Panc1 (cell line): Measurements from ENCODE around the gene CCDC12. TPM values are rescaled to one million over a fixed set of nuclear protein-coding genes. Genes with fewer than 3 reads are reported as not detected.

Experiments
- ATAC-seq: fragments of 200-7000 bp; cut with Tn5 transposase; 2 replicates; pipeline ENCODE4 v1.9.1; 2020; ENCODE audit warnings: mild to moderate bottlenecking, moderate library complexity
- BruUV-seq: library from RNA; stranded (reverse); fragments of 400-500 nt; replicated peaks from 2 replicates; lab custom pipeline; 2021; lab: Mats Ljungman, UMichigan
- CTCF ChIA-PET: fragments of 300-600 bp; sonication (Branson Sonifier 250); formaldehyde crosslinking; loops from one replicate; lab custom pipeline; 2022; ENCODE audit warnings: antibody characterized with exemption; lab: Charles Lee
- POLR2A ChIA-PET: fragments of 300-600 bp; sonication (Branson Sonifier 250); formaldehyde crosslinking; loops from one replicate; lab custom pipeline; 2022; ENCODE audit warnings: antibody characterized with exemption; lab: Charles Lee
- DNase-seq: peaks from one replicate; pipeline ENCODE4 v3.0.0-alpha.2; 2010; ENCODE audit warnings: low read depth, low spot score
- H3K27ac ChIP-seq: 2 replicates; pipeline ENCODE4 v1.5.1; 2011; ENCODE audit warnings: mild to moderate bottlenecking, low read length, inconsistent platforms
- H3K27me3 ChIP-seq: fragments of 200-500 bp; sonication (Bioruptor generic); 2 replicates; pipeline ENCODE4 v1.6.0; 2014; ENCODE audit warnings: low read length, inconsistent platforms; ENCODE audit not compliant: control insufficient read depth, insufficient read depth
- H3K36me3 ChIP-seq: fragments of 200-500 bp; sonication (Bioruptor generic); 2 replicates; pipeline ENCODE4 v1.5.1; 2014; ENCODE audit warnings: inconsistent platforms, mild to moderate bottlenecking, low read length, moderate library complexity; ENCODE audit not compliant: control insufficient read depth, insufficient read depth
- H3K4me1 ChIP-seq: 2 replicates; pipeline ENCODE4 v1.5.1; 2011; ENCODE audit warnings: inconsistent platforms, mild to moderate bottlenecking, low read length, moderate library complexity; ENCODE audit not compliant: control insufficient read depth, insufficient read depth
- H3K4me3 ChIP-seq, 2 experiments: 2 replicates each; pipeline ENCODE4 v1.5.1; 2011 to 2012; ENCODE audit warnings: low read depth in 2 of 2, low read length in 2 of 2, mild to moderate bottlenecking in 2 of 2, inconsistent platforms in 1 of 2, moderate library complexity in 1 of 2
- H3K9me3 ChIP-seq: fragments of 200-500 bp; sonication (Bioruptor generic); 2 replicates; pipeline ENCODE4 v1.5.1; 2014; ENCODE audit warnings: low read depth, mild to moderate bottlenecking, inconsistent platforms, low read length, moderate library complexity; ENCODE audit not compliant: control insufficient read depth, insufficient read depth
- POLR2AphosphoS5 ChIP-seq: IDR thresholded peaks from 2 replicates; pipeline ENCODE4 v1.6.1; 2012; ENCODE audit warnings: mild to moderate bottlenecking, low read depth, low read length, moderate library complexity
- SIN3A ChIP-seq: IDR thresholded peaks from 2 replicates; pipeline ENCODE4 v1.6.1; 2012; ENCODE audit warnings: low read depth, mild to moderate bottlenecking, low read length, moderate library complexity, borderline replicate concordance; ENCODE audit not compliant: insufficient read depth
- TCF7L2 ChIP-seq: IDR thresholded peaks from 2 replicates; pipeline ENCODE4 v1.6.1; 2011; ENCODE audit warnings: mild to moderate bottlenecking, low read depth, low read length, inconsistent platforms
- in situ Hi-C: cut with HindIII; loops from 2 replicates; pipeline ENCODE4 v1.10.0; 2016; ENCODE audit warnings: low sequenced_read_pairs, low pct_unique_long_range_greater_than_20kb
- intact Hi-C: fragments of 100-400 bp; cut with micrococcal nuclease; formaldehyde crosslinking; loops from one replicate; pipeline ENCODE4 v1.10.0; 2022; ENCODE audit not compliant: unreplicated experiment
- total RNA-seq: library from RNA; stranded (reverse); gene quantifications from one replicate; pipeline ENCODE4 v1.2.1, GENCODE V29; 2021; ENCODE audit not compliant: unreplicated experiment
- TF ChIP-seq, protein P1 (sequence below), 2 experiments: IDR thresholded peaks; 2 replicates each; pipeline ENCODE4 v1.6.1; 2011 to 2012; ENCODE audit warnings: low read depth in 2 of 2, control low read depth in 1 of 2, low read length in 1 of 2, mild to moderate bottlenecking in 1 of 2, moderate library complexity in 1 of 2; ENCODE audit not compliant: insufficient read depth in 1 of 2
- TF ChIP-seq, protein P2 (sequence below): fragments of 450-650 bp; IDR thresholded peaks from 2 replicates; pipeline ENCODE4 v1.5.1; 2017; ENCODE audit warnings: mild to moderate bottlenecking

The CCDC12 gene
- total RNA-seq, 1 experiment from 2014 or later, result 35.5 TPM

DNA sequence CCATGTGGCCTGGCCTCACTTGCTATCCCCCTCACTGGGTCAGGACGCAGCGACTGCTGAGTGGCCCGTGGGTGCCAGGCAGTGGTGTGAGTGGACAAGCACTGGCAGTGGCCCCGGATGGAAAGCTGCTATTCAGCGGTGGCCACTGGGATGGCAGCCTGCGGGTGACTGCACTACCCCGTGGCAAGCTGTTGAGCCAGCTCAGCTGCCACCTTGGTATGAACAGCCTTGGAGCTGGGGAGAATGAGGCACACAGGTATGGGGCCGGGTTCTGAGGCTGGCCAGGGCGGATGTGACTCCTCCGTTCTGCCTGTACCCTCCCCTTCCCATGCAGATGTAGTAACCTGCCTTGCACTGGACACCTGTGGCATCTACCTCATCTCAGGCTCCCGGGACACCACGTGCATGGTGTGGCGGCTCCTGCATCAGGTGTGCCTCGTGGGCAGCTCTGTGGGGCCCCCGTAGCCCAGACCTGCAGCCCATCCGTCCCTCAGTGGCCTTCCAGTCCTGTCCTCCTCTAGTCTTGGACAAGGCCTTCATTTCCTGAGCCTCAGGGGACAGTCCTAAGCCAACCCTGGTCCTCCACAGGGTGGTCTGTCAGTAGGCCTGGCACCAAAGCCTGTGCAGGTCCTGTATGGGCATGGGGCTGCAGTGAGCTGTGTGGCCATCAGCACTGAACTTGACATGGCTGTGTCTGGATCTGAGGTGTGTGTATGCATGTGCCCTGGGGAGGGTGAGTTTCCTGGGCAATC, 31.1 kb upstream of the CCDC12 start:
- ChIA-PET CTCF (no interaction called here), POLR2A (no interaction called here)
- H3K9me3 ChIP-seq, result no peaks in the 10 kb centered on the region
- intact Hi-C loops, result no loop called here
- H3K36me3 ChIP-seq, result 0 out of 2 replicates have a peak, but pooled peaks cover 2% of the 10 kb centered on the region
- TF ChIP-seq SIN3A (no peak), POLR2AphosphoS5 (no peak), TCF7L2 (no peak)
- TF ChIP-seq, protein P1, sequence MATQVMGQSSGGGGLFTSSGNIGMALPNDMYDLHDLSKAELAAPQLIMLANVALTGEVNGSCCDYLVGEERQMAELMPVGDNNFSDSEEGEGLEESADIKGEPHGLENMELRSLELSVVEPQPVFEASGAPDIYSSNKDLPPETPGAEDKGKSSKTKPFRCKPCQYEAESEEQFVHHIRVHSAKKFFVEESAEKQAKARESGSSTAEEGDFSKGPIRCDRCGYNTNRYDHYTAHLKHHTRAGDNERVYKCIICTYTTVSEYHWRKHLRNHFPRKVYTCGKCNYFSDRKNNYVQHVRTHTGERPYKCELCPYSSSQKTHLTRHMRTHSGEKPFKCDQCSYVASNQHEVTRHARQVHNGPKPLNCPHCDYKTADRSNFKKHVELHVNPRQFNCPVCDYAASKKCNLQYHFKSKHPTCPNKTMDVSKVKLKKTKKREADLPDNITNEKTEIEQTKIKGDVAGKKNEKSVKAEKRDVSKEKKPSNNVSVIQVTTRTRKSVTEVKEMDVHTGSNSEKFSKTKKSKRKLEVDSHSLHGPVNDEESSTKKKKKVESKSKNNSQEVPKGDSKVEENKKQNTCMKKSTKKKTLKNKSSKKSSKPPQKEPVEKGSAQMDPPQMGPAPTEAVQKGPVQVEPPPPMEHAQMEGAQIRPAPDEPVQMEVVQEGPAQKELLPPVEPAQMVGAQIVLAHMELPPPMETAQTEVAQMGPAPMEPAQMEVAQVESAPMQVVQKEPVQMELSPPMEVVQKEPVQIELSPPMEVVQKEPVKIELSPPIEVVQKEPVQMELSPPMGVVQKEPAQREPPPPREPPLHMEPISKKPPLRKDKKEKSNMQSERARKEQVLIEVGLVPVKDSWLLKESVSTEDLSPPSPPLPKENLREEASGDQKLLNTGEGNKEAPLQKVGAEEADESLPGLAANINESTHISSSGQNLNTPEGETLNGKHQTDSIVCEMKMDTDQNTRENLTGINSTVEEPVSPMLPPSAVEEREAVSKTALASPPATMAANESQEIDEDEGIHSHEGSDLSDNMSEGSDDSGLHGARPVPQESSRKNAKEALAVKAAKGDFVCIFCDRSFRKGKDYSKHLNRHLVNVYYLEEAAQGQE (IDR thresholded peaks at IDR 0.05; ENCODE audit: insufficient read depth in 1 of 2, low read depth in 2 of 2, low read length in 1 of 2), result no peak
- TF ChIP-seq, protein P2, sequence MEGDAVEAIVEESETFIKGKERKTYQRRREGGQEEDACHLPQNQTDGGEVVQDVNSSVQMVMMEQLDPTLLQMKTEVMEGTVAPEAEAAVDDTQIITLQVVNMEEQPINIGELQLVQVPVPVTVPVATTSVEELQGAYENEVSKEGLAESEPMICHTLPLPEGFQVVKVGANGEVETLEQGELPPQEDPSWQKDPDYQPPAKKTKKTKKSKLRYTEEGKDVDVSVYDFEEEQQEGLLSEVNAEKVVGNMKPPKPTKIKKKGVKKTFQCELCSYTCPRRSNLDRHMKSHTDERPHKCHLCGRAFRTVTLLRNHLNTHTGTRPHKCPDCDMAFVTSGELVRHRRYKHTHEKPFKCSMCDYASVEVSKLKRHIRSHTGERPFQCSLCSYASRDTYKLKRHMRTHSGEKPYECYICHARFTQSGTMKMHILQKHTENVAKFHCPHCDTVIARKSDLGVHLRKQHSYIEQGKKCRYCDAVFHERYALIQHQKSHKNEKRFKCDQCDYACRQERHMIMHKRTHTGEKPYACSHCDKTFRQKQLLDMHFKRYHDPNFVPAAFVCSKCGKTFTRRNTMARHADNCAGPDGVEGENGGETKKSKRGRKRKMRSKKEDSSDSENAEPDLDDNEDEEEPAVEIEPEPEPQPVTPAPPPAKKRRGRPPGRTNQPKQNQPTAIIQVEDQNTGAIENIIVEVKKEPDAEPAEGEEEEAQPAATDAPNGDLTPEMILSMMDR, result no peak
- H3K27me3 ChIP-seq, result no peaks in the 10 kb centered on the region
- peak; percentile 23; the same call in 1 of the 2 replicates for ATAC-seq
- in situ Hi-C loops, result no loop called here
- no peaks in the 10 kb centered on the region for H3K4me1 ChIP-seq
- no TSS peak for BruUV-seq
- no peak overlapping the region for H3K27ac ChIP-seq
- DNase-seq, result no peak
- H3K4me3 ChIP-seq, result no peak overlapping the region

DNA sequence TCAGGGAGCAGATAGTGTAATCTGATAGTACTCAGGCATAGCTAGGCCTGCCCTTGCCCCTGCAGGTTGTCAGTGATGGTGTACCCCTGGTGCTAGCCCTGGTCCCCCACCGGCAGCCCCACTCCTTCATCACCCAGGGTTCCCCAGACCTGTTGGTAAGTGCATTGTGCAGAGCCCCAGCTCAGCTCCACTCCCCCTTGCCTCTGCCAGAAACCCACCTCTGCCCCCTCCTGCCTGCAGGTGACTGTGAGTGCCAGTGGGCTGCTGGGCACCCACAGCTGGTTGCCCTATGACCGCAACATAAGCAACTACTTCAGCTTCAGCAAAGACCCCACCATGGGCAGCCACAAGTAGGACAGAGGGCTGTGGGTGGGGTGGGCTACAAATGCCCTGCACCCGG, 30.5 kb upstream of the CCDC12 start:
- Histone ChIP-seq H3K4me3 (no peak overlapping the region), H3K36me3 (0 out of 2 replicates have a peak, but pooled peaks cover 2% of the 10 kb centered on the region), H3K4me1 (no peaks in the 10 kb centered on the region), H3K27me3 (no peaks in the 10 kb centered on the region), H3K27ac (no peak overlapping the region), H3K9me3 (no peaks in the 10 kb centered on the region)
- POLR2A ChIA-PET, result no interaction called here
- ATAC-seq (no peak), DNase-seq (no peak)
- BruUV-seq, result no TSS peak
- CTCF ChIA-PET, result no interaction called here
- intact Hi-C loops, result no loop called here
- in situ Hi-C loops, result no loop called here
- TF ChIP-seq, protein P1 (IDR thresholded peaks at IDR 0.05; ENCODE audit: insufficient read depth in 1 of 2, low read depth in 2 of 2, low read length in 1 of 2), result no peak
- TF ChIP-seq SIN3A, result no peak
- TF ChIP-seq TCF7L2, result no peak
- TF ChIP-seq, protein P2, result no peak
- no peak for TF ChIP-seq POLR2AphosphoS5
